Gastrocnemius medialis (tissue), 4 donors: ENCODE results near the gene NDUFB8.

ENCODE experiments used
- CTCF ChIP-seq, 5 experiments: fragments of 450-650 bp in 3 of 5; fragments of 200-600 bp in 2 of 5; sonication (generic) in 2 of 5; IDR thresholded peaks in 4 of 5; conservative IDR thresholded peaks in 1 of 5; 1 replicate in 4 of 5; 2 replicates in 1 of 5; pipeline ENCODE4 v1.5.1; 2016 to 2019; ENCODE audit warnings: antibody characterized with exemption in 5 of 5, mild to moderate bottlenecking in 3 of 5, moderate library complexity in 3 of 5
- POLR2A ChIP-seq, 2 donors: fragments of 450-650 bp; IDR thresholded peaks; one replicate each; pipeline ENCODE4 v1.6.1; 2017; ENCODE audit warnings: antibody characterized with exemption in 2 of 2, mild to moderate bottlenecking in 2 of 2, moderate library complexity in 2 of 2

- no peak for TF ChIP-seq CTCF (IDR thresholded peaks at IDR 0.05 in 4 of 5, conservative IDR thresholded peaks at IDR 0.05 in 1 of 5)
- no peak for TF ChIP-seq POLR2A (IDR thresholded peaks at IDR 0.05)
Measured at GRCh38 chr10:100565206-100565985, 35.7 kb upstream of the NDUFB8 start.
